Fibroblast of the aortic adventitia (primary cell): Measurements from ENCODE around the gene ZNF14. TPM values are rescaled to one million over a fixed set of nuclear protein-coding genes. Genes with fewer than 3 reads are reported as not detected.
"Not testable (repeated sequence)": the region's sequence is repeated elsewhere in the genome, so short reads cannot be mapped to it uniquely, and the experiment has no call there.

Experiments
- DNase-seq: peaks from one replicate; pipeline ENCODE4 v3.0.0-alpha.2; 2010; ENCODE audit warnings: low read depth
- H3K4me3 ChIP-seq: 2 replicates; pipeline ENCODE4 v1.5.1; 2011; ENCODE audit warnings: low read depth, mild to moderate bottlenecking, control low read depth, low read length, moderate library complexity
- CTCF ChIP-seq: IDR thresholded peaks from 2 replicates; pipeline ENCODE4 v1.5.1; 2011; ENCODE audit warnings: mild to moderate bottlenecking, low read length, control low read depth, inconsistent platforms; ENCODE audit not compliant: insufficient read depth
- total RNA-seq: library from RNA; depleted of rRNA; stranded (reverse); fragments of >200 nt; gene quantifications from 2 replicates; pipeline ENCODE4 v1.2.3, GENCODE V29; 2012; ENCODE audit warnings: low replicate concordance

ZNF14 gene
- total RNA-seq, 1 donor, result 4.6 TPM

GRCh38 chr19:19745496-19746285 is 12.8 kb upstream of the ZNF14 start:
- H3K4me3 ChIP-seq, result no peak overlapping the region
- TF ChIP-seq CTCF, result no peak
- no peak for DNase-seq

GRCh38 chr19:19744641-19745040 is 11.7 kb upstream of the ZNF14 start:
- H3K4me3 ChIP-seq, result no peak overlapping the region
- no peak for TF ChIP-seq CTCF
- no peak for DNase-seq

- not testable (repeated sequence) for DNase-seq
Observed at GRCh38 chr19:19743921-19744320, 11.0 kb upstream of the ZNF14 start.

GRCh38 chr19:19743176-19743575 is 10.3 kb upstream of the ZNF14 start:
- no peak for TF ChIP-seq CTCF
- no peak for DNase-seq
- no peak overlapping the region for H3K4me3 ChIP-seq

More at GRCh38 chr19:19743921-19744320, 11.0 kb upstream of the ZNF14 start:
- H3K4me3 ChIP-seq, result not testable (repeated sequence)

- no peak for DNase-seq
- no peak overlapping the region for H3K4me3 ChIP-seq
- no peak for TF ChIP-seq CTCF
Observed at GRCh38 chr19:19742773-19743172, 9.9 kb upstream of the ZNF14 start.

- no peak for TF ChIP-seq CTCF
- DNase-seq, result no peak
- H3K4me3 ChIP-seq, result no peak overlapping the region
Observed at GRCh38 chr19:19741184-19741583, 8.3 kb upstream of the ZNF14 start.

GRCh38 chr19:19740755-19741154 is 7.8 kb upstream of the ZNF14 start:
- no peak overlapping the region for H3K4me3 ChIP-seq
- DNase-seq, result no peak
- TF ChIP-seq CTCF, result no peak
